HEK293 (cell line): ENCODE data around the gene RNF214.

Experiments
- KLF1 ChIP-seq: fragments of 450-650 bp; formaldehyde crosslinking; IDR thresholded peaks from 2 replicates; pipeline ENCODE4 v1.5.1; 2016; ENCODE audit warnings: missing biosample characterization, missing genetic modification characterization
- KLF16 ChIP-seq: fragments of 450-650 bp; formaldehyde crosslinking; IDR thresholded peaks from 2 replicates; pipeline ENCODE4 v1.5.1; 2017; ENCODE audit warnings: missing biosample characterization, missing genetic modification characterization
- MZF1 ChIP-seq: fragments of 450-650 bp; formaldehyde crosslinking; IDR thresholded peaks from 2 replicates; pipeline ENCODE4 v1.5.1; 2017; ENCODE audit warnings: missing biosample characterization, missing genetic modification characterization, borderline replicate concordance
- ZBTB7A ChIP-seq: fragments of 450-650 bp; formaldehyde crosslinking; IDR thresholded peaks from 2 replicates; pipeline ENCODE4 v1.5.1; 2016; ENCODE audit warnings: low read depth, missing biosample characterization, missing genetic modification characterization
- ZNF16 ChIP-seq: fragments of 450-650 bp; formaldehyde crosslinking; IDR thresholded peaks from 2 replicates; pipeline ENCODE4 v1.5.1; 2016; ENCODE audit warnings: low read depth, missing biosample characterization, missing genetic modification characterization
- ZNF24 ChIP-seq: fragments of 450-650 bp; formaldehyde crosslinking; IDR thresholded peaks from 2 replicates; pipeline ENCODE4 v1.5.1; 2016; ENCODE audit warnings: missing biosample characterization, missing genetic modification characterization
- ZNF292 ChIP-seq: fragments of 450-650 bp; formaldehyde crosslinking; IDR thresholded peaks from 2 replicates; pipeline ENCODE4 v1.5.1; 2016; ENCODE audit warnings: low read depth, missing biosample characterization, missing genetic modification characterization, borderline replicate concordance
- ZNF510 ChIP-seq: fragments of 450-650 bp; formaldehyde crosslinking; IDR thresholded peaks from 2 replicates; pipeline ENCODE4 v1.5.1; 2018; ENCODE audit warnings: mild to moderate bottlenecking, missing genetic modification characterization, missing biosample characterization; ENCODE audit not compliant: insufficient replicate concordance
- ZNF558 ChIP-seq: fragments of 450-650 bp; formaldehyde crosslinking; IDR thresholded peaks from 2 replicates; pipeline ENCODE4 v1.5.1; 2016; ENCODE audit warnings: missing biosample characterization, missing genetic modification characterization
- ZNF561 ChIP-seq: fragments of 450-650 bp; IDR thresholded peaks from 2 replicates; pipeline ENCODE4 v1.5.1; 2018; ENCODE audit warnings: missing biosample characterization, missing genetic modification characterization, borderline replicate concordance
- ZNF837 ChIP-seq: fragments of 450-650 bp; formaldehyde crosslinking; IDR thresholded peaks from 2 replicates; pipeline ENCODE4 v1.5.1; 2016; ENCODE audit warnings: missing biosample characterization, missing genetic modification characterization
- TF ChIP-seq, protein P1 (sequence below): fragments of 450-650 bp; formaldehyde crosslinking; IDR thresholded peaks from 2 replicates; pipeline ENCODE4 v1.5.1; 2016; ENCODE audit warnings: missing biosample characterization, missing genetic modification characterization
- TF ChIP-seq, protein P2 (sequence below): fragments of 450-650 bp; formaldehyde crosslinking; IDR thresholded peaks from 2 replicates; pipeline ENCODE4 v1.5.1; 2016; ENCODE audit warnings: missing biosample characterization, missing genetic modification characterization, borderline replicate concordance

DNA sequence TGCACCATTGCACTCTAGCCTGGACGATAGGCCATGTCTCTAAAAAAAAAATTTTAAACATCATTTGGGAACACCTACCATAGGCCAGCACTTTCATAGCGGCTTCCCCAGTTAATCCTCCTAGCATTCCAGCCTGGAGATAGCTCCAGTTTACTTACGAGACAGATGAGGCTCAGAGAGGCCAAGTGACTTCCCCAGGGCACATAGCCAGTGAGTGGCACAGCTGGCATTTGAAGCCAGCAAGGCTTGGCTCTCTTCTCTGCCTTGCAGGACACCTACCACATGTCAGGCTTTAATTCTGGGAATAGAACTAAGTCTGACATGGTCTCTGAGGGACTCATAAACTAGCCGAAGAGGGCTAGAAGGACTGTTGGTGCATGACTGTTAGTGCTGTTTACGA, 38.2 kb upstream of the RNF214 start:
- TF ChIP-seq, protein P1, sequence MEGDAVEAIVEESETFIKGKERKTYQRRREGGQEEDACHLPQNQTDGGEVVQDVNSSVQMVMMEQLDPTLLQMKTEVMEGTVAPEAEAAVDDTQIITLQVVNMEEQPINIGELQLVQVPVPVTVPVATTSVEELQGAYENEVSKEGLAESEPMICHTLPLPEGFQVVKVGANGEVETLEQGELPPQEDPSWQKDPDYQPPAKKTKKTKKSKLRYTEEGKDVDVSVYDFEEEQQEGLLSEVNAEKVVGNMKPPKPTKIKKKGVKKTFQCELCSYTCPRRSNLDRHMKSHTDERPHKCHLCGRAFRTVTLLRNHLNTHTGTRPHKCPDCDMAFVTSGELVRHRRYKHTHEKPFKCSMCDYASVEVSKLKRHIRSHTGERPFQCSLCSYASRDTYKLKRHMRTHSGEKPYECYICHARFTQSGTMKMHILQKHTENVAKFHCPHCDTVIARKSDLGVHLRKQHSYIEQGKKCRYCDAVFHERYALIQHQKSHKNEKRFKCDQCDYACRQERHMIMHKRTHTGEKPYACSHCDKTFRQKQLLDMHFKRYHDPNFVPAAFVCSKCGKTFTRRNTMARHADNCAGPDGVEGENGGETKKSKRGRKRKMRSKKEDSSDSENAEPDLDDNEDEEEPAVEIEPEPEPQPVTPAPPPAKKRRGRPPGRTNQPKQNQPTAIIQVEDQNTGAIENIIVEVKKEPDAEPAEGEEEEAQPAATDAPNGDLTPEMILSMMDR (tag by site-specific recombination) = no peak
- TF ChIP-seq MZF1 (no peak), ZNF292 (no peak), ZNF510 (tag by site-specific recombination) (no peak), ZNF558 (tag by site-specific recombination) (no peak), ZBTB7A (no peak), KLF16 (tag by site-specific recombination) (no peak), ZNF24 (tag by site-specific recombination) (no peak), ZNF837 (no peak), ZNF561 (tag by site-specific recombination) (no peak), ZNF16 (no peak), KLF1 (tag by site-specific recombination) (no peak)
- TF ChIP-seq, protein P2, sequence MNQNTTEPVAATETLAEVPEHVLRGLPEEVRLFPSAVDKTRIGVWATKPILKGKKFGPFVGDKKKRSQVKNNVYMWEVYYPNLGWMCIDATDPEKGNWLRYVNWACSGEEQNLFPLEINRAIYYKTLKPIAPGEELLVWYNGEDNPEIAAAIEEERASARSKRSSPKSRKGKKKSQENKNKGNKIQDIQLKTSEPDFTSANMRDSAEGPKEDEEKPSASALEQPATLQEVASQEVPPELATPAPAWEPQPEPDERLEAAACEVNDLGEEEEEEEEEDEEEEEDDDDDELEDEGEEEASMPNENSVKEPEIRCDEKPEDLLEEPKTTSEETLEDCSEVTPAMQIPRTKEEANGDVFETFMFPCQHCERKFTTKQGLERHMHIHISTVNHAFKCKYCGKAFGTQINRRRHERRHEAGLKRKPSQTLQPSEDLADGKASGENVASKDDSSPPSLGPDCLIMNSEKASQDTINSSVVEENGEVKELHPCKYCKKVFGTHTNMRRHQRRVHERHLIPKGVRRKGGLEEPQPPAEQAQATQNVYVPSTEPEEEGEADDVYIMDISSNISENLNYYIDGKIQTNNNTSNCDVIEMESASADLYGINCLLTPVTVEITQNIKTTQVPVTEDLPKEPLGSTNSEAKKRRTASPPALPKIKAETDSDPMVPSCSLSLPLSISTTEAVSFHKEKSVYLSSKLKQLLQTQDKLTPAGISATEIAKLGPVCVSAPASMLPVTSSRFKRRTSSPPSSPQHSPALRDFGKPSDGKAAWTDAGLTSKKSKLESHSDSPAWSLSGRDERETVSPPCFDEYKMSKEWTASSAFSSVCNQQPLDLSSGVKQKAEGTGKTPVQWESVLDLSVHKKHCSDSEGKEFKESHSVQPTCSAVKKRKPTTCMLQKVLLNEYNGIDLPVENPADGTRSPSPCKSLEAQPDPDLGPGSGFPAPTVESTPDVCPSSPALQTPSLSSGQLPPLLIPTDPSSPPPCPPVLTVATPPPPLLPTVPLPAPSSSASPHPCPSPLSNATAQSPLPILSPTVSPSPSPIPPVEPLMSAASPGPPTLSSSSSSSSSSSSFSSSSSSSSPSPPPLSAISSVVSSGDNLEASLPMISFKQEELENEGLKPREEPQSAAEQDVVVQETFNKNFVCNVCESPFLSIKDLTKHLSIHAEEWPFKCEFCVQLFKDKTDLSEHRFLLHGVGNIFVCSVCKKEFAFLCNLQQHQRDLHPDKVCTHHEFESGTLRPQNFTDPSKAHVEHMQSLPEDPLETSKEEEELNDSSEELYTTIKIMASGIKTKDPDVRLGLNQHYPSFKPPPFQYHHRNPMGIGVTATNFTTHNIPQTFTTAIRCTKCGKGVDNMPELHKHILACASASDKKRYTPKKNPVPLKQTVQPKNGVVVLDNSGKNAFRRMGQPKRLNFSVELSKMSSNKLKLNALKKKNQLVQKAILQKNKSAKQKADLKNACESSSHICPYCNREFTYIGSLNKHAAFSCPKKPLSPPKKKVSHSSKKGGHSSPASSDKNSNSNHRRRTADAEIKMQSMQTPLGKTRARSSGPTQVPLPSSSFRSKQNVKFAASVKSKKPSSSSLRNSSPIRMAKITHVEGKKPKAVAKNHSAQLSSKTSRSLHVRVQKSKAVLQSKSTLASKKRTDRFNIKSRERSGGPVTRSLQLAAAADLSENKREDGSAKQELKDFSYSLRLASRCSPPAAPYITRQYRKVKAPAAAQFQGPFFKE (tag by site-specific recombination) = no peak
